Nephron (organoid): ENCODE data around the gene LRRC26.

ENCODE experiments used
- H3K27ac Mint-ChIP-seq, 3 experiments: 2 replicates each; pipeline ENCODE4 v1.8.0; 2020; ENCODE audit warnings: mixed read lengths in 3 of 3, mild to moderate bottlenecking in 2 of 3, moderate library complexity in 1 of 3
- H3K27me3 Mint-ChIP-seq: 2 replicates; pipeline ENCODE4 v1.8.0; 2021; ENCODE audit warnings: low read depth, mild to moderate bottlenecking, moderate library complexity, mixed read lengths
- H3K36me3 Mint-ChIP-seq: 2 replicates; pipeline ENCODE4 v1.8.0; 2020; ENCODE audit warnings: low read depth, mixed read lengths
- H3K4me1 Mint-ChIP-seq: 2 replicates; pipeline ENCODE4 v1.8.0; 2020; ENCODE audit warnings: mixed read lengths
- H3K4me3 Mint-ChIP-seq, 3 experiments: 2 replicates each; pipeline ENCODE4 v1.8.0; 2020; ENCODE audit warnings: mild to moderate bottlenecking in 3 of 3, mixed read lengths in 3 of 3, moderate library complexity in 2 of 3
- H3K9me3 Mint-ChIP-seq: 2 replicates; pipeline ENCODE4 v1.8.0; 2020; ENCODE audit warnings: mixed read lengths
- CTCF ChIP-seq, 3 experiments: fragments of 200-600 bp; sonication (generic); IDR thresholded peaks; one replicate each; pipeline ENCODE4 v1.5.0; 2021; ENCODE audit warnings: antibody characterized with exemption in 3 of 3; ENCODE audit not compliant: unreplicated experiment in 3 of 3

Gene LRRC26

GRCh38 chr9:137206602-137207001, 36.8 kb upstream of the LRRC26 start:
- no peak for TF ChIP-seq CTCF (IDR thresholded peaks at IDR 0.05; ENCODE audit: unreplicated experiment in 3 of 3)
- Mint-ChIP-seq H3K9me3 (no peaks in the 10 kb centered on the region), H3K4me3 (peak overlapping the region; percentile 94 to 96 (median 95)), H3K36me3 (peaks cover 9% of the 10 kb centered on the region), H3K4me1 (peaks cover 18% of the 10 kb centered on the region), H3K27ac (peak overlapping the region in 2 of 3 experiments; percentile 59 to 79), H3K27me3 (peaks cover 4% of the 10 kb centered on the region)

- no peak for TF ChIP-seq CTCF (IDR thresholded peaks at IDR 0.05; ENCODE audit: unreplicated experiment in 3 of 3)
- Mint-ChIP-seq H3K4me1 (peaks cover 18% of the 10 kb centered on the region), H3K27ac (peak within 1 kb of the TSS; percentile 40 to 82 (median 79)), H3K27me3 (peaks cover 4% of the 10 kb centered on the region), H3K4me3 (peak within 1 kb of the TSS; percentile 94 to 96 (median 95)), H3K9me3 (no peaks in the 10 kb centered on the region), H3K36me3 (peaks cover 9% of the 10 kb centered on the region)
Observed at GRCh38 chr9:137205126-137206069, 35.5 kb upstream of the LRRC26 start, which contains the start of the genes NDOR1 and TMEM203. TSS of gene NDOR1 (plus strand) at chr9:137205700. CDS start at chr9:137205778, 78 bp downstream. TSS of gene TMEM203 (minus strand) at chr9:137205648. CDS start at chr9:137205414, 234 bp downstream.

- H3K4me3 Mint-ChIP-seq, result peak overlapping the region; percentile 94 to 96 (median 95)
- TF ChIP-seq CTCF (IDR thresholded peaks at IDR 0.05; ENCODE audit: unreplicated experiment in 3 of 3), result no peak
- peaks cover 18% of the 10 kb centered on the region for H3K4me1 Mint-ChIP-seq
- H3K9me3 Mint-ChIP-seq, result no peaks in the 10 kb centered on the region
- H3K27me3 Mint-ChIP-seq, result peaks cover 4% of the 10 kb centered on the region
- peak overlapping the region; percentile 40 to 82 (median 50) for H3K27ac Mint-ChIP-seq
- H3K36me3 Mint-ChIP-seq, result peaks cover 9% of the 10 kb centered on the region
Observed at GRCh38 chr9:137204731-137205125, 34.9 kb upstream of the LRRC26 start.

- Mint-ChIP-seq H3K36me3 (peaks cover 9% of the 10 kb centered on the region), H3K27ac (no peak overlapping the region), H3K27me3 (peaks cover 4% of the 10 kb centered on the region), H3K9me3 (no peaks in the 10 kb centered on the region), H3K4me3 (peak overlapping the region; percentile 38 to 58 (median 42)), H3K4me1 (peaks cover 18% of the 10 kb centered on the region)
- TF ChIP-seq CTCF (IDR thresholded peaks at IDR 0.05; ENCODE audit: unreplicated experiment in 3 of 3), result no peak
Observed at GRCh38 chr9:137202966-137203365, 33.1 kb upstream of the LRRC26 start.

GRCh38 chr9:137201205-137201868, 31.5 kb upstream of the LRRC26 start:
- H3K4me3 Mint-ChIP-seq, result peak overlapping the region; percentile 85 to 87 (median 86)
- H3K27me3 Mint-ChIP-seq, result peaks cover 4% of the 10 kb centered on the region
- H3K36me3 Mint-ChIP-seq, result no peaks in the 10 kb centered on the region
- H3K4me1 Mint-ChIP-seq, result peaks cover 14% of the 10 kb centered on the region
- no peaks in the 10 kb centered on the region for H3K9me3 Mint-ChIP-seq
- peak overlapping the region in 1 of 3 experiments; percentile 28 for H3K27ac Mint-ChIP-seq
- no peak for TF ChIP-seq CTCF (IDR thresholded peaks at IDR 0.05; ENCODE audit: unreplicated experiment in 3 of 3)
